WTC11 (cell line): Measurements from ENCODE around the gene PLA2G4E. TPM values are rescaled to one million over a fixed set of nuclear protein-coding genes. Genes with fewer than 3 reads are reported as not detected.

Source experiments
- ATAC-seq: fragments of 200-7000 bp; cut with Tn5 transposase; 2 replicates; pipeline ENCODE4 v1.10.0; 2021; ENCODE audit warnings: mild to moderate bottlenecking, moderate library complexity
- CTCF ChIA-PET: fragments of 300-600 bp; sonication (Branson Sonifier 250); formaldehyde crosslinking; loops from one replicate; lab custom pipeline; 2021; ENCODE audit warnings: antibody characterized with exemption; lab: Charles Lee
- POLR2A ChIA-PET: fragments of 350-600 bp; sonication (Branson Sonifier 250); formaldehyde crosslinking; loops from one replicate; lab custom pipeline; 2021; ENCODE audit warnings: antibody characterized with exemption; lab: Charles Lee
- DNase-seq: peaks from one replicate; pipeline ENCODE4 v3.0.0; 2021; ENCODE audit warnings: low spot score
- H3K27ac Mint-ChIP-seq: 2 replicates; pipeline ENCODE4 v1.8.0; 2021; ENCODE audit warnings: mixed read lengths
- H3K27me3 Mint-ChIP-seq: 2 replicates; pipeline ENCODE4 v1.8.0; 2021; ENCODE audit warnings: low read depth, mild to moderate bottlenecking, moderate library complexity, mixed read lengths
- H3K36me3 Mint-ChIP-seq: 2 replicates; pipeline ENCODE4 v1.8.0; 2021; ENCODE audit warnings: mixed read lengths
- H3K4me1 Mint-ChIP-seq: 2 replicates; pipeline ENCODE4 v1.8.0; 2022; ENCODE audit warnings: mixed read lengths
- H3K4me3 Mint-ChIP-seq: 2 replicates; pipeline ENCODE4 v1.8.0; 2021; ENCODE audit warnings: mild to moderate bottlenecking, moderate library complexity, mixed read lengths
- H3K9me3 Mint-ChIP-seq: 2 replicates; pipeline ENCODE4 v1.8.0; 2021; ENCODE audit warnings: mixed read lengths
- AFF4 ChIP-seq: sonication (generic); formaldehyde crosslinking; IDR thresholded peaks from 2 replicates; pipeline ENCODE4 v1.8.1; 2023; ENCODE audit warnings: mild to moderate bottlenecking, missing genetic modification reagents, borderline replicate concordance
- ELF4 ChIP-seq: sonication (generic); formaldehyde crosslinking; IDR thresholded peaks from 2 replicates; pipeline ENCODE4 v1.8.1; 2022; ENCODE audit warnings: low read depth, mild to moderate bottlenecking, moderate library complexity, missing genetic modification reagents
- ERG ChIP-seq: fragments of 250-450 bp; sonication (Bioruptor Pico); IDR thresholded peaks from 2 replicates; pipeline ENCODE4 v1.8.0; 2021; ENCODE audit warnings: mild to moderate bottlenecking
- ESRRA ChIP-seq: sonication (generic); formaldehyde crosslinking; IDR thresholded peaks from 2 replicates; pipeline ENCODE4 v1.8.1; 2022; ENCODE audit warnings: mild to moderate bottlenecking, missing genetic modification reagents, borderline replicate concordance
- FOXP4 ChIP-seq: sonication (generic); formaldehyde crosslinking; IDR thresholded peaks from 2 replicates; pipeline ENCODE4 v1.8.0; 2022; ENCODE audit warnings: mild to moderate bottlenecking, missing genetic modification reagents
- GABPB1 ChIP-seq: sonication (generic); formaldehyde crosslinking; IDR thresholded peaks from 2 replicates; pipeline ENCODE4 v1.8.1; 2023; ENCODE audit warnings: mild to moderate bottlenecking, missing genetic modification reagents
- MAX ChIP-seq: sonication (generic); formaldehyde crosslinking; IDR thresholded peaks from 2 replicates; pipeline ENCODE4 v1.8.0; 2022; ENCODE audit warnings: mild to moderate bottlenecking, missing genetic modification reagents
- NFE2L1 ChIP-seq: sonication (generic); formaldehyde crosslinking; IDR thresholded peaks from 2 replicates; pipeline ENCODE4 v1.8.1; 2023; ENCODE audit warnings: missing genetic modification reagents
- NR2C2 ChIP-seq: sonication (generic); formaldehyde crosslinking; IDR thresholded peaks from 2 replicates; pipeline ENCODE4 v1.8.0; 2022; ENCODE audit warnings: mild to moderate bottlenecking, missing genetic modification reagents
- PRRX2 ChIP-seq: fragments of 250-450 bp; sonication (Bioruptor Pico); IDR thresholded peaks from 2 replicates; pipeline ENCODE4 v1.8.0; 2021; ENCODE audit warnings: mild to moderate bottlenecking
- SOX15 ChIP-seq: fragments of 250-450 bp; sonication (Bioruptor Pico); IDR thresholded peaks from 2 replicates; pipeline ENCODE4 v1.9.0; 2021; ENCODE audit warnings: mild to moderate bottlenecking
- total RNA-seq: library from RNA; stranded (reverse); gene quantifications from 3 replicates; pipeline ENCODE4 v1.2.3, GENCODE V29; 2021
- TF ChIP-seq, protein P1 (sequence below): fragments of 250-450 bp; sonication (Bioruptor Pico); IDR thresholded peaks from 2 replicates; pipeline ENCODE4 v2.1.2; 2022; ENCODE audit warnings: mild to moderate bottlenecking, moderate library complexity
- TF ChIP-seq, protein P2 (sequence below): fragments of 250-450 bp; sonication (Bioruptor Pico); IDR thresholded peaks from 2 replicates; pipeline ENCODE4 v1.9.0; 2021; ENCODE audit warnings: mild to moderate bottlenecking

The PLA2G4E gene
- total RNA-seq, 1 experiment from 2014 or later, result not detected

DNA sequence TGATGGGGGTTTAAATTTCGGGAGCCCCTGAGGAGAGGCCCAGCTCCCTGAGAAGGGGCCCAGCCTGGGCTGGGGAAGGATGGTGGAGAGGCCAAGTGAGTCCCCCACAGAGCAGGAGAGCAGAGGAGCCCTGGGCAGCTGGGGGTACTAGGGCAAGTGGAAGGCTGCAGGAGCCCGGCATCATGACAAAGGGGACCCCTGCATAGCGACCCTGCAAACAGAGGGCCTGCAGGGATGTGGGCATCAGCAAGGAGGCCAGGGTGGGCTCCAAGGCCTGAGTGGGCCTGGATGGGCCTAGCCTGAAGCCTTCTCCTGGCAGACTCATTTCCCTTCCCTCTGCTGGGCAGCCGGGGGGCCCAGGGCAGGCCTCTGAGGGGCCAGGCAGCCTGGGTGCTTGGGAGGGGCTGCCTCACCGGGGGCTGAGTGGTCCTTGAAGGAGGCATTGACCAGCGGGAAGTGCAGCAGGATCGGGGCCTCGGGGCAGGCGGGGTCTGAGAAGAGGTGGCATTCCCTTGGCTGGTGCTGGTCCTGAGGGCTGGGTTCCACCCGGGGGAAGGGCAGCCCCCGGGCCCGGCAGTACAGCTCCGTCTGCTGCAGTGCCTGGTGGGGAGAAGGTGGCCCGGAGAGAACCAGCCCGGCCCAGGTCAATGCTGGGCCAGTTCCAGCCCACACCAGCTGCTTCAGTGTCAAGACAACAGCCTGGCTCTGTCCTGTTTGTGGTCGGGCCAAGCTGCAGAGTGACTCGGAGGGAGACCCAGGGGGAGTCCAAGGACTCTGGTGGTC is 48.8 kb upstream of the PLA2G4E start:
- POLR2A ChIA-PET, result no interaction called here
- CTCF ChIA-PET, result interaction anchor here (0.6 to 9.2 kb wide), 13 partner anchors 13 to 1155 kb away, joined by 3 to 164 read pairs (median 4); no protein-coding TSS in a partner anchor

DNA sequence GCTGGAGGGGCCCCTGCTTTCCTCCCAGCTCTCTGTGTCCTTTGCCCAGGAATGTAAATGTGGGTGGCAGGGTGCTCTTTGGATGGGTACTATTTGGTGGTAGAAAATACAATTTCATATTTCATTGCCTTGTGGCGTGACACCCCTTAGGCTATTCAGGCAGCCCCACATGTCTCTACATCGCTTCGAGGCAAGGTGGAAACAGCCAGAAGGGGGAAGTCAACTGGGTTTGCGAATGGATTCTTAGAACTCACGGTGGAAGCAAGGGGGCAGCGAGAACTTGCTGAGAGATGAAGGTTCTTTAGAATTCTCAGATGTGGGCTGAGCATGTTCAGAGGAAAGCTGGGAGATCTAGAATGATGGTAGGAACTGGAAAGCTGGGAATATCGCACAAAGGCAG is 48.2 kb upstream of the PLA2G4E start:
- no peak overlapping the region for H3K27ac Mint-ChIP-seq

More for the DNA sequence above, 48.8 kb upstream of the PLA2G4E start:
- Mint-ChIP-seq H3K4me3 (no peak overlapping the region), H3K9me3 (no peaks in the 10 kb centered on the region), H3K27ac (no peak overlapping the region), H3K4me1 (peaks cover 5% of the 10 kb centered on the region), H3K36me3 (no peaks in the 10 kb centered on the region), H3K27me3 (no peaks in the 10 kb centered on the region; the same call in 1 of the 2 replicates)
- TF ChIP-seq, protein P1, sequence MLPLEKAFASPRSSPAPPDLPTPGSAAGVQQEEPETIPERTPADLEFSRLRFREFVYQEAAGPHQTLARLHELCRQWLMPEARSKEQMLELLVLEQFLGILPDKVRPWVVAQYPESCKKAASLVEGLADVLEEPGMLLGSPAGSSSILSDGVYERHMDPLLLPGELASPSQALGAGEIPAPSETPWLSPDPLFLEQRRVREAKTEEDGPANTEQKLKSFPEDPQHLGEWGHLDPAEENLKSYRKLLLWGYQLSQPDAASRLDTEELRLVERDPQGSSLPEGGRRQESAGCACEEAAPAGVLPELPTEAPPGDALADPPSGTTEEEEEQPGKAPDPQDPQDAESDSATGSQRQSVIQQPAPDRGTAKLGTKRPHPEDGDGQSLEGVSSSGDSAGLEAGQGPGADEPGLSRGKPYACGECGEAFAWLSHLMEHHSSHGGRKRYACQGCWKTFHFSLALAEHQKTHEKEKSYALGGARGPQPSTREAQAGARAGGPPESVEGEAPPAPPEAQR (CRISPR knock-in tag), result no peak
- TF ChIP-seq ERG (CRISPR knock-in tag) (no peak), NR2C2 (CRISPR knock-in tag) (no peak), FOXP4 (CRISPR knock-in tag) (no peak)
- TF ChIP-seq, protein P2, sequence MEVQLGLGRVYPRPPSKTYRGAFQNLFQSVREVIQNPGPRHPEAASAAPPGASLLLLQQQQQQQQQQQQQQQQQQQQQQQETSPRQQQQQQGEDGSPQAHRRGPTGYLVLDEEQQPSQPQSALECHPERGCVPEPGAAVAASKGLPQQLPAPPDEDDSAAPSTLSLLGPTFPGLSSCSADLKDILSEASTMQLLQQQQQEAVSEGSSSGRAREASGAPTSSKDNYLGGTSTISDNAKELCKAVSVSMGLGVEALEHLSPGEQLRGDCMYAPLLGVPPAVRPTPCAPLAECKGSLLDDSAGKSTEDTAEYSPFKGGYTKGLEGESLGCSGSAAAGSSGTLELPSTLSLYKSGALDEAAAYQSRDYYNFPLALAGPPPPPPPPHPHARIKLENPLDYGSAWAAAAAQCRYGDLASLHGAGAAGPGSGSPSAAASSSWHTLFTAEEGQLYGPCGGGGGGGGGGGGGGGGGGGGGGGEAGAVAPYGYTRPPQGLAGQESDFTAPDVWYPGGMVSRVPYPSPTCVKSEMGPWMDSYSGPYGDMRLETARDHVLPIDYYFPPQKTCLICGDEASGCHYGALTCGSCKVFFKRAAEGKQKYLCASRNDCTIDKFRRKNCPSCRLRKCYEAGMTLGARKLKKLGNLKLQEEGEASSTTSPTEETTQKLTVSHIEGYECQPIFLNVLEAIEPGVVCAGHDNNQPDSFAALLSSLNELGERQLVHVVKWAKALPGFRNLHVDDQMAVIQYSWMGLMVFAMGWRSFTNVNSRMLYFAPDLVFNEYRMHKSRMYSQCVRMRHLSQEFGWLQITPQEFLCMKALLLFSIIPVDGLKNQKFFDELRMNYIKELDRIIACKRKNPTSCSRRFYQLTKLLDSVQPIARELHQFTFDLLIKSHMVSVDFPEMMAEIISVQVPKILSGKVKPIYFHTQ (CRISPR knock-in tag), result no peak
- no peak for DNase-seq
- ATAC-seq, result no peak

More for the DNA sequence above, 48.2 kb upstream of the PLA2G4E start:
- CTCF ChIA-PET, result interaction anchor here (0.6 to 9.2 kb wide), 13 partner anchors 12 to 1154 kb away, joined by 3 to 164 read pairs (median 4); no protein-coding TSS in a partner anchor
- Mint-ChIP-seq H3K4me3 (no peak overlapping the region), H3K9me3 (no peaks in the 10 kb centered on the region)
- TF ChIP-seq PRRX2 (CRISPR knock-in tag) (no peak), ELF4 (no peak), ESRRA (CRISPR knock-in tag) (no peak), GABPB1 (CRISPR knock-in tag) (no peak), NFE2L1 (CRISPR knock-in tag) (no peak), MAX (CRISPR knock-in tag) (no peak), AFF4 (CRISPR knock-in tag) (no peak), SOX15 (CRISPR knock-in tag) (no peak)
- TF ChIP-seq, all 79 proteins: peak for 0
- ATAC-seq (peak; percentile 32), DNase-seq (no peak)
- H3K36me3 Mint-ChIP-seq, result no peaks in the 10 kb centered on the region
- H3K27me3 Mint-ChIP-seq, result no peaks in the 10 kb centered on the region; the same call in 1 of the 2 replicates
- peaks cover 5% of the 10 kb centered on the region for H3K4me1 Mint-ChIP-seq
- POLR2A ChIA-PET, result no interaction called here
